Measurements from ENCODE around the gene OR7A5.
"Not testable (repeated sequence)": the region's sequence is repeated elsewhere in the genome, so short reads cannot be mapped to it uniquely, and the experiment has no call there.

The OR7A5 gene

DNA sequence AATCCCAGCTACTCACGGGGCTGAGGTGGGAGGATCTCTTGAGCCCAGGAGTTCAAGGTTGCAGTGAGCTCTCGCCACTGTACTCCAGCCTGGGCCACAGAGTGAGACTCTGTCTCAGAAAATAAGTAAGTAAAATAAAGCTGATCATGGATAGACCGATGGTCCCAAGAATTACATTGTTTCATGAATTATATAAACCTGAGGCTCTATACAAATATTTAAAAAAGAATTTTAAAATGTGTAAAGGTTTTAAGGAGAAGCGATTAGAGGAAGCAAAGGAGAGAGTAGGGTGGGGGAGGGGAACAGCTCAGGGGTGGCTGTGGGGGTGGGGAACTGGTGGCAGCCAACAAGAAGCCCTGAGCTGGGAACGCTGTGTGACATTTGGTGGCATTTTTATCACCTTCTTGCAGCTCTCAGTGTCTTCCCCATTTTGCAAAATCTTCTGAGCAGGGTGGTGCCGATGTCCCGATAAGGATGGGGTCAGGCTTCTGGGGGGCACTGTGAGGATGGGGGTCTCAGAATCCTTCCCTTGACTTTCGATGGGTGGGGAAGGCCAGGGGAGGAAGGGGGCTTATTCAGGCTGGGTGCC is 51.5 kb downstream of the OR7A5 start:
- DNase-seq, result not testable (repeated sequence)

DNA sequence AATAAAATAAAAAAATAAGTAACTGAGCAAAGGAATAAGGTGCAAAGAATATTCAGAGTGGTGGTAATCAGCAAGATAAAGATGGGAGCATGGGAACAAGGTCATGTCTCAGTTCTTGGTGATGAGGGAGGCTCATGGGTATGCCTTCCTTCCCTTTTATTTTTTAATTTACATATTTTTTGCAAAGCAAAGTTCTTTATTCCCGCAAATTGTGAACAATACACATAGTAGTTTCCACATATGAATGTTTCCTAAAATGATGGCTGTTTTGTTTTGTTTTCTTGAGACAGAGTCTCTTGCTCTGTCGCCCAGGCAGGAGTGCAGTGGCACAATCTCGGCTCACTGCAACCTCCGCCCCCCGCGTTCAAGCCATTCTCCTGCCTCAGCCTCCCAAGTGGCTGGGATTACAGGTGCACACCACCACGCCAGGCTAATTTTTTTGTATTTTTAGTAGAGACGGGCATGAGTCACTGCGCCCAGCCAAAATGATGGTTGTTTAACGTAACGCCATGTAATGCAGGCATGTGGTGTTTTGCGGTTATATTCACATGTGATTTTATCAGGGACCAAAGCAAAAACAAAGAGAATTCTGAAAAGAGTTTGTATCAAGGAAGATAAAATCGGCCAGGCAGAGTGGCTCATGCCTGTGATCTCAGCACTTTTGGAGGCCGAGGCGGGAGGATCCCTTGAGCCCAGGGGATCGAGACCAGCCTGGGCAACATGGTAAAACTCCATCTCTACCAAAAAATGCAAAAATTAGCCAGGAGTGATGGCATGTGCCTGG is 52.2 kb downstream of the OR7A5 start:
- no peak for DNase-seq

DNA sequence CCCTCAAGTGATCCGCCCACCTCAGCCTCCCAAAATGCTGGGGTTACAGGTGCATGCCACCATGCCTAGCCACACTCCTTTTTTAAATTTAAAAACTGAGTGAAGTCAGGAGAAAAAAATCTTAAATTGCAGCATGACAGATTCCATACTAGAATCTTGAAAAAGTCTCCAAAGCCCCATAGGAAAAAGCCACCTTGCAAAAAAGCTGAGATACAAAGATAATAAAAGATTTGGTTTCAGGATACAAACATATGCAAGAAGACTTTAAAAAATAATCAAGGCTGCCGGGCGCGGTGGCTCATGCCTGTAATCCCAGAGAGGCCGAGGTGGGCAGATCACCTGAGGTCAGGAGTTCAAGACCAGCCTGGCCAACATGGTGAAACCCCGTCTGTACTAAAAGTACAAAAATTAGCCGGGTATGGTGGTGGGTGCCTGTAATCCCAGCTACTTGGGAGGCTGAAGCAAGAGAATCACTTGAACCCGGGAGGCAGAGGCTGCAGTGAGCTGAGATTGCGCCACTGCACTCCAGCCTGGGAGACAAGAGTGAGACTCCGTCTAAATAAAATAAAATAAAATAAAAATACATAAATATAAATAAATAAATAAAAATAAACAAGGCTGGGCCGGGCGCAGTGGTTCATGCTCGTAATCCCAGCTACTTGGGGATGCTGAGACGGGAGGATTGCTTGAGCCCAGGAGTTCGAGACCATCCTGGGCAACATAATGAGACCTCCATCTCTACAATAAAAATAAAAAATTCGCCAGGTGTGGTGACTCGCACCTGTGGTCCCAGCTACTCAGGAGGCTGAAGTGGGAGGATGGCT is 53.1 kb downstream of the OR7A5 start:
- DNase-seq, result not testable (repeated sequence)

DNA sequence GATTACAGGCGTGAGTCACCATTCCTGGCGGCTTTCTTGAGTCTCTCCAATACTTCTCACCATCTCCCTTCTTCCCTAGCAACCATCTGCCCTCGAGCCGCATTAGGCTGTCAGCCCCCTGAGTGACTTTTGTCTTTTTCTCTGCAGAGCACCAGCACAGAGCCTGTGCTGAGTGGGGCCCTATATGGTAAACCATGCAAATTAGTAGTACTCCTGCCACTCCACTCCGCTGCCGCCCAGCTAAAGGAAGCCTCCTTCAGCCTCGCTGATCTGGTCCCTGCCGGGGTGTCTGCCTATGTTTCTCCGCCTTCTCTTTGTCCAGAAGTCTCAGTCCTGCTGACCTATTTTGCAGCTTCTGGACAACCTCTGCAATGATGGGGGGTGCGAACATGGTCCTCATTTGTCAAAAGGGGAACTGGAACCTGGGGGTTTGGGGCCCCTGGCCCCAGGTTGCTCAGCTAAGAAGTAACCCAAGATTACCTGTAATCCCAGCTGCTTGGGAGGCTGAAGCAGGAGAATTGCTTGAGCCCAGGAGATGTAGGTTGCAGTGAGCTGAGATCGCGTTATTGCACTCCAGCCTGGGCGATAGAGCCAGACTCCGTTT is 54.3 kb downstream of the OR7A5 start:
- not testable (repeated sequence) for DNase-seq

DNA sequence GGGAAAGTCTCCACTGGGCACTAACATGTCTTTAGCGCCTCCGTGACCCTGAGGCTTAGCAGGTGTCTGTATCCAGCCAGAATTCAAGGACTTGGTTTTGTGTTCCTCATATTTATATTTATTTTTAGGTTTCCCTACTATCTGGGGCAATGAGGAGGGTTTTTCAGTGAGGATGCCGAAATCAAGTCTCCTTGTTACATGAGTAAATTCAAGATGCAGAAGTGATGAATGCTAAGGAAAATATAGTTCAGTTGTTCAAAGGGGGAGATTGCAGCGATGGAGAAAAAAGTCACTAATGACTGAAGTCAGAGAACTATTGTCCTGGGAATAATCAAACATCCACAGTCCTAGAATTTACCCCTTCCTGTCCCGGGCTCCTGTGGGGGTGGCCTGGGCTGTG is 55.8 kb downstream of the OR7A5 start:
- DNase-seq, result no peak

DNA sequence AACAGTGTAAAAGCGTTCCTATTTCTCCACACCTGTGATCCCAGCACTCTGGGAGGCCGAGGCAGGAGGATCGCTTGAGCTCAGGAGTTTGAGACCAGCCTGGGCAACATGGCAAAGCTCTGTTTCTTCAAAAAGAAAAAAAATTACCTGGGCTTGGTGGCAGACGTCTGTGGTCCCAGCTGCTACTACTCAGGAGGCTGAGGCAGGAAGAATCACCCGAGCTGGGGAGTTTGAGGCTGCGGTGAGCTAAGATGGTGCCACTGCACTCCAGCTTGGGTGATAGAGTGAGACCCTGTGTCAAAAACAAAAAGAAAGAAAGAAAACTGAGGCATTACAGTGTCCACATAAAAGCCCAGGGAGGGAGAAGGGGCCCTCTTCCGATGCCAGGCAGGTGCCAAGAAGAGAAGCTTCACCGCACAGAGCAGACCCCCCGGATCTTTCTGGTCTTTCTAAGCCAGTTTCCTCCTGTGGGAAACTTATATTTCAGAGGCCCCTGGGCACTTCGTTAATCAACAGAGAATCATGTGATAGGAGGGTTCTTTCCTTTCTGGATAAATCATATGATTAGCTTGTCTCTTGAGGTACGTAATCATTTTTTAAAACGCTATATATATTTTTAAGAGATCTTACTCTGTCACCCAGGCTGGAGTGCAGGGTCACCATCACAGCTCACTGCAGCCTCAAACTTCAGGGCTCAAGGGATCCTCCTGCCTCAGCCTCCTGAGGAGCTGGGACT is 56.7 kb downstream of the OR7A5 start, which contains the start of gene ADGRE2:
Gene ADGRE2, minus strand, starts transcription at position 451 of the 736 bp plus-strand sequence. CDS start 1,804 bp downstream, outside the sequence.
- not testable (repeated sequence) for DNase-seq

DNA sequence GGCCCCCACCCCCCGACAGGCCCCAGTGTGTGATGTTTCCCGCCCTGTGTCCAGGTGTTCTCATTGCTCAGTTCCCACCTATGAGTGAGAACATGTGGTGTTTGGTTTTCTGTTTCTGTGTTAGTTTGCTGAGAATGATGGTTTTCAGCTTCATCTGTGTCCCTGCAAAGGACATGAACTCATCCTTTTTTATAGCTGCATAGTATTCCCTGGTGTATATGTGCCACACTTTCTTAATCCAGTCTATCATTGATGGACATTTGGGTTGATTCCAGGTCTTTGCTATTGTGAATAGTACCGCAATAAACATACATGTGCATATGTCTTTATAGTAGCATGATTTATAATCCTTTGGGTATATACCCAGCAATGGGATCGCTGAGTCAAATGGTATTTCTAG is 57.3 kb downstream of the OR7A5 start:
- DNase-seq, result not testable (repeated sequence)

Data from right hindlimb (tissue), 1 donor.